ENCODE data around the gene APMAP.

DNA sequence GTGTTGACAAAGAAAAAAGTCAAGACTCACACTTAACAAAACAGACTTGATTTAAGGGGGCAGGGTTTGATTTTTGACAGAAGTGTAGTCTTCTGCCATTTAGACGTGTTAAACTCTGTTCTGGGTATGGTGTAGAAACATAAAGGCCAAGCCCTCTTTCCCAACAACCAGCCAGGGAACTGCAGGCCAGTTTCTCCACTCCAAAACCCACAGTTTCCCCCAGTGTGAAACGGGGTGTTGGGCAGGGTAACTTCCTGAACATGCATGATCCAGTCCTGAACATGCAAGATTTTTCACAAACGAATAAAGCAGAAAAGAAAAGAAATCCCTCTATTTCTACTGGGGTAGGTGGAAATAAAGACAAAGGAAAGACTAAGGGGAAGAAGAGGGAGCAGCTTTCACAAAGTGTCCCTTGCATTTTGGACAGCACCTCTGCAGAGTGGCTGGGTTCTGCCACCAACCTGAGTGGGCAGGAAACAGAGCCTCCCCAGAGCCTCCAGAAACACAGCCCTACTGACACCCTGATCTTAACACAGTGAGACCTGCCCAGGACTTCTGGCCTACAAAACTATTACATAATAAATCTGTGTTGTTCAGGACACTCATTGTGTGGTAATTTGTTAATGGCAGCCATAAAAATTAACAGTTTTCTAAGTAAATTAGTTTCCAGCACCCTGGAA, 7.5 kb downstream of the APMAP start:
- TF ChIP-seq, protein P1, sequence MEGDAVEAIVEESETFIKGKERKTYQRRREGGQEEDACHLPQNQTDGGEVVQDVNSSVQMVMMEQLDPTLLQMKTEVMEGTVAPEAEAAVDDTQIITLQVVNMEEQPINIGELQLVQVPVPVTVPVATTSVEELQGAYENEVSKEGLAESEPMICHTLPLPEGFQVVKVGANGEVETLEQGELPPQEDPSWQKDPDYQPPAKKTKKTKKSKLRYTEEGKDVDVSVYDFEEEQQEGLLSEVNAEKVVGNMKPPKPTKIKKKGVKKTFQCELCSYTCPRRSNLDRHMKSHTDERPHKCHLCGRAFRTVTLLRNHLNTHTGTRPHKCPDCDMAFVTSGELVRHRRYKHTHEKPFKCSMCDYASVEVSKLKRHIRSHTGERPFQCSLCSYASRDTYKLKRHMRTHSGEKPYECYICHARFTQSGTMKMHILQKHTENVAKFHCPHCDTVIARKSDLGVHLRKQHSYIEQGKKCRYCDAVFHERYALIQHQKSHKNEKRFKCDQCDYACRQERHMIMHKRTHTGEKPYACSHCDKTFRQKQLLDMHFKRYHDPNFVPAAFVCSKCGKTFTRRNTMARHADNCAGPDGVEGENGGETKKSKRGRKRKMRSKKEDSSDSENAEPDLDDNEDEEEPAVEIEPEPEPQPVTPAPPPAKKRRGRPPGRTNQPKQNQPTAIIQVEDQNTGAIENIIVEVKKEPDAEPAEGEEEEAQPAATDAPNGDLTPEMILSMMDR (IDR thresholded peaks at IDR 0.05) = no peak
- no peak for TF ChIP-seq EZH2phosphoT487 (IDR thresholded peaks at IDR 0.05)
- TF ChIP-seq EZH2 (IDR thresholded peaks at IDR 0.05) = no peak

Measured in neural progenitor cell (in vitro differentiated cells).